ENCODE results near the gene UNC93B1. TPM values are rescaled to one million over a fixed set of nuclear protein-coding genes. Genes with fewer than 3 reads are reported as not detected.
A peak's percentile ranks its signal among the peaks of the same experiment; 100 is the strongest.

The UNC93B1 gene
- total RNA-seq, 2 donors from 2014 or later = 31.5 to 41.7 TPM

- TF ChIP-seq POLR2AphosphoS5 (IDR thresholded peaks at IDR 0.05) (no peak), CTCF (IDR thresholded peaks at IDR 0.05) (no peak), POLR2A (IDR thresholded peaks at IDR 0.05) (no peak)
- WGBS = 80% methylated on average over 12 of the region's 12 CpGs
- H3K4me3 ChIP-seq = no peak overlapping the region
- no peaks in the 10 kb centered on the region for H3K9me3 ChIP-seq
- no peaks in the 10 kb centered on the region for H3K27me3 ChIP-seq (replicated peaks; ENCODE audit: insufficient read depth)
- no peak for DNase-seq (ENCODE audit: low spot score)
- no peaks in the 10 kb centered on the region for H3K36me3 ChIP-seq
- H3K27ac ChIP-seq = peak overlapping the region; percentile 61 to 68
- H3K4me1 ChIP-seq (replicated peaks) = no peaks in the 10 kb centered on the region
- intact Hi-C loops (cut with DNase I) = no loop called here
Measured at GRCh38 chr11:68009391-68010089, 5.6 kb upstream of the UNC93B1 start.

- Histone ChIP-seq H3K27ac (no peak overlapping the region), H3K4me1 (replicated peaks) (no peaks in the 10 kb centered on the region), H3K9me3 (no peaks in the 10 kb centered on the region), H3K27me3 (replicated peaks; ENCODE audit: insufficient read depth) (no peaks in the 10 kb centered on the region), H3K4me3 (no peak overlapping the region), H3K36me3 (no peaks in the 10 kb centered on the region)
- TF ChIP-seq CTCF (IDR thresholded peaks at IDR 0.05) (no peak), POLR2A (IDR thresholded peaks at IDR 0.05) (no peak), POLR2AphosphoS5 (IDR thresholded peaks at IDR 0.05) (no peak)
- DNase-seq (ENCODE audit: low spot score) = no peak
- intact Hi-C loops (cut with DNase I) = no loop called here
- WGBS = 29% methylated on average over 18 of the region's 27 CpGs
Measured at GRCh38 chr11:68008381-68009337, 4.8 kb upstream of the UNC93B1 start.

- Histone ChIP-seq H3K4me1 (replicated peaks) (no peaks in the 10 kb centered on the region), H3K27ac (no peak overlapping the region), H3K27me3 (replicated peaks; ENCODE audit: insufficient read depth) (no peaks in the 10 kb centered on the region), H3K36me3 (no peaks in the 10 kb centered on the region), H3K9me3 (no peaks in the 10 kb centered on the region), H3K4me3 (no peak overlapping the region)
- intact Hi-C loops (cut with DNase I) = no loop called here
- DNase-seq (ENCODE audit: low spot score) = no peak
- 88% methylated on average over 16 of the region's 16 CpGs for WGBS
- no peak for TF ChIP-seq POLR2A (IDR thresholded peaks at IDR 0.05)
Measured at GRCh38 chr11:68007498-68008380, 3.8 kb upstream of the UNC93B1 start.

- Histone ChIP-seq H3K27ac (no peak overlapping the region), H3K27me3 (replicated peaks; ENCODE audit: insufficient read depth) (no peaks in the 10 kb centered on the region), H3K36me3 (no peaks in the 10 kb centered on the region), H3K4me1 (replicated peaks) (no peaks in the 10 kb centered on the region), H3K9me3 (no peaks in the 10 kb centered on the region), H3K4me3 (no peak overlapping the region)
- 89% methylated on average over 7 of the region's 7 CpGs for WGBS
- intact Hi-C loops (cut with DNase I) = no loop called here
- DNase-seq (ENCODE audit: low spot score) = no peak
- TF ChIP-seq POLR2A (IDR thresholded peaks at IDR 0.05) = no peak
- no peak for TF ChIP-seq CTCF (IDR thresholded peaks at IDR 0.05)
- TF ChIP-seq POLR2AphosphoS5 (IDR thresholded peaks at IDR 0.05) = no peak
Measured at GRCh38 chr11:68006606-68007166, 2.8 kb upstream of the UNC93B1 start.

Measured in prostate gland (tissue), 2 donors.